HG03064 (cell line): Measurements from ENCODE around the gene C9orf50.
"Not testable (repeated sequence)": the region's sequence is repeated elsewhere in the genome, so short reads cannot be mapped to it uniquely, and the experiment has no call there.

Experiments
- ATAC-seq: cut with Tn5 transposase; IDR thresholded peaks from one replicate; pipeline ENCODE4 v1.9.1; 2021; ENCODE audit warnings: low read depth; ENCODE audit not compliant: unreplicated experiment

The C9orf50 gene

GRCh38 chr9:129595311-129595741, 25.6 kb downstream of the C9orf50 start:
- no peak for ATAC-seq

DNA sequence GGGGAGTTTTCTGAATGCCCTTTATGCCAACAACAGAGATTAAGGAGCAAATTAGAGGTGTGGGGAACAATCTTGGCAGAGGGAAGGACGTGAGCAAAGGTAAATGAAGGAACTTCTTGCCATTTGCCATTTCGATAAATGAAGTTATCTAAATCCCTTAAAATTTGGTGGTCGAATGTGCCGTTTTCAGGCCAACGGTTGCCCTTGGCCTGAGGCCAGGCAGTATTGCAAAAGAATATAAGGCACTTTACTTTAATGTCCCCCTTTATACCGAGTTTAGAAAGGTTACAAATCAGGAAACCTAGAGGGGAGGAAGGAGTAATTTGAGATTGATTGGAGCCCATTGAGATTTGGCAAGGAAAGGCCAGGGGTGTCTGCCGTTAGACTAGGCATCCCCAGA, 26.3 kb downstream of the C9orf50 start:
- no peak for ATAC-seq

- not testable (repeated sequence) for ATAC-seq
Measured at GRCh38 chr9:129592790-129593189, 28.1 kb downstream of the C9orf50 start.

DNA sequence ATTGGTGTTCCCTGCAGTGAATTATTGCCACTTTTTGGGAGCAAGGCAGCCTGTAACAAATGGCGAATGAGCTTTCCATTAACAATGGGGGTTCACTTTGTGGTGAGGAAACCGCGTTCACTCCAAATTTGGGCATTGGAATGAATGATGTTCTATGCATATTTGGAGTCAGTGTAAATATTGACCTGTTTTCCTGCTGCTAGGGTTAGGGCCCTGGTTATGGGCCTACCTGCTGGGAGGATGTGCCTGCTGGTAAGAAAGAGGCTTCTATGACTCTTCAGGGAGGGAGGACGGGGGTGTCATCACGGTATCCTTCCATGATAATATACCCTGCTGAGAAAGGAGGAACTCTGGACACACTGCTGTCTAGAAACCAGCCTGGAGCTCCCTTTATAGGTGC, 29.0 kb downstream of the C9orf50 start:
- no peak for ATAC-seq

- ATAC-seq, result no peak
Measured at GRCh38 chr9:129590466-129590865, 30.4 kb downstream of the C9orf50 start.

DNA sequence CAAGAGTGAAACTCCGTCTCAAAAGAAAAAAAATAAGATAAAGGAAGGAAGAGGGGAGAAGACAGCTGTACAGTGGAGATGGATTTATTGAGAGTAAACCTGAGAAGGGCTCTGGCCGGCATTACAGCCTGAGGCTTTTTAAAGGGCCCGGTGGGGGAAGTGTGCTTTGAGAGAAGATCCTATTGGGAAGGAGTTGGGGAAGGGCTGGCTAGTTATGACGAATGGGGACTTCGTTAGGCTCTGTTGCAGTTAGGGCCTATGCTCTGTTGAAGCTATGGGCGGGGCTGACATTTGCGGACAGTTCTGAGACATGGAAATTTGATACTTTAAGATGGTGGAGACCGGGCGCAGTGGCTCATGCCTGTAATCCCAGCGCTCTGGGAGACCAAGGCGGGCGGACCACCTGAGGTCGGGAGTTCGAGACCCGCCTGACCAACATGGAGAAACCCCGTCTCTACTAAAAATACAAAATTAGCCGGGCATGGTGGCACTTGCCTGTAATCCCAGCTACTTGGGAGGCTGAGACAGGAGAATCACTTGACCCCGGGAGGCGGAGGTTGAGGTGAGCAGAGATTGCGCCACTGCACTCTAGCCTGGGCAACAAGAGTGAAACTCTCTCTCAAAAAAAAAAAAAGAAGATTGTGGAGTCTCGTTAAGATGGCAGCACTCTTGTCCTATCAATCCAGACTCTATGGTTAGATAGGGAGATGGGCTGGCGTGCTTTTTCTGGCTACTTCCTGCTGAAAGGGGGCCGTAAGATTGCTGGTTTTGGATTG, 33.2 kb downstream of the C9orf50 start:
- no peak for ATAC-seq

DNA sequence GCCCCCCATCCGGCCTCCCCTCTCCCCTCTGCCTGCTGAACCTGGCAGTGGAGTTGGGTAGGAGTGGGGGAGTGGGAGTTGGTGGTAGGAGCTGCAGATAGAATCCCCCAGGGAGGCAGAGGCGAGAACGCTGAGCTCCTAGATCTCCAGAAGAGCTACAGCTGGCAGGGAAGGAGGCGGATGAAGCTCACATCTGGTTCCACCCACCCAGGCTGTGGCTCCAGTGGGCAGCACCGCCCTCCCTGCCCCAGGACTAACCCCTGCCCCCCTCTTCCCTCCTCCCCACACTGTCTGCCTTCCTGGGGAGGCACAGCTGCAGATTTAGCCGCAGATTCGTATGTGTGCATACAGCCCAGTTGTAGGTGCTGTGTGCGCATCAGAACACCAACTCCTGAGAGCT, 34.2 kb downstream of the C9orf50 start:
- ATAC-seq, result no peak

DNA sequence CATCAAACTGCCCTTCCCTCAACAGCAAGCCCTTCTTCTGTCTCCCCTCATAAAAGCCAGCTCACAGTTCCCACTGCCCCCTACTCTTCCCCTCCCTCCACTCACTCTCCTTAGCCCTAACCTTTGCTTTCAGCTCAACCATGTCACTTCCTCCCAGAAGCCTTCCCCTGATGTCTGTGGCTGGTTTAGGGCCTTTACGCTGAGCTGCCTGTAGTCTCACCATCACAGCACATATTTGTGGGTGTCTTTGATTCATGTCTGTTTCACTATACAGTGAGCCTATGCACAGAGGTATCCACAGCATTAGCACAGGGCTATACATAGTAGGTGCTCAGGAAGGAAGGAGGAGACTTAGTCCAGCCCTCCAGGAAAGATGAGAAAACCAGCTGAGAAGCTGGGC, 34.7 kb downstream of the C9orf50 start:
- ATAC-seq, result no peak

- no peak for ATAC-seq
Measured at GRCh38 chr9:129585352-129585751, 35.5 kb downstream of the C9orf50 start.

DNA sequence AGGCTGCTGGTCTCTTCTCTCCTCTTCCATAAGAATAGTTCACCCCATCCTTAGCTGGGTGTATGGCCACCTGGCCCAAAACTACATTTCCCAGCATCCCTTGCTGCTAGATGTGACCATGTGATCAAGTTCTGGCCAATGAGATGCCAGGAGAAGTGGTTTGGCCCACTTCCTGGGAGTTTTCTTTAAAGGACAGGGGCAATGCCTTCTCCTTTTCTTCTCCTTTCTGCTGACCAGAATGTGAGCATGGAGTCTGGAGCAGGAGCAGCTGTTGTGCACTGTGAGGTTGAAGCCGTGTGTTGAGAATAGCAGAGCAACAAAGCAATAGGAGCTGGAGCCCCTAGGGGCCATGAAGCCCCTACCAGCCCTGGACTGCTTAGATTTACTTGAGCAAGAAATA, 36.8 kb downstream of the C9orf50 start:
- no peak for ATAC-seq

DNA sequence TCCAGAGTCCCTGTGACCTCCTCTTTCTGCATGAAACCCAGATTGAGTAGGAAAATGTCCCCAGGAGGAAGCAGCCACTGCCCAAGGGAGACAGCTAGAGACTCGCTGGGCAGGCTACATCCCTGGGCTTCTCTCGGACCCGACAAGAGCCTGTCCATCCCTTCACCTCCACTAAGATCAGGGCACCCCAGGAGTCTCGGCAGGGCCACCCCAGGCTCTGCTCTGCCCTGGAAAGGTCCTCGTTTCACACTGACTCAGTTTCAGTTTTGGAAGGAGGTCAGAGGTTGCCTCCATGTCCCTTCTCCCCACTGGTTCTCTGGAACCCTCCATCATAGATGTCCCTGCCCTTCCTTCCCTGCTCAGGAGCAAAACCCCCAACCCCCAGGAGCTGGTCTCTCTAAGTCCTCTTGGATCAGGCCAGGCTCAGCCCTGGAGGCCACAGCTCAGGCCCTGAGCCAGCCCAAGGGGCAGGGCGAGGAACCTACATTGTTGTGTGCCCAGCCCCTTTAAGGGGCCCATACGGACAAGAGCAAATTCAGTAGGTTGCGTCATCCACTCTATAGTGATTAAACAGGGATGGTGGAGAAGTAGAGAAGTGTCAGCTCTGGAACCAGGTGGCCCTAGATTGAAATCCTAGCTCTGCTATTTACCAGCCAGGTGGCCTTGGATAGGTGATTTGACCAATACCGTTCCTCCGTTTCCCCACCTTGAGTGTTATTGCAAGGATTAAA, 37.4 kb downstream of the C9orf50 start:
- ATAC-seq, result no peak

DNA sequence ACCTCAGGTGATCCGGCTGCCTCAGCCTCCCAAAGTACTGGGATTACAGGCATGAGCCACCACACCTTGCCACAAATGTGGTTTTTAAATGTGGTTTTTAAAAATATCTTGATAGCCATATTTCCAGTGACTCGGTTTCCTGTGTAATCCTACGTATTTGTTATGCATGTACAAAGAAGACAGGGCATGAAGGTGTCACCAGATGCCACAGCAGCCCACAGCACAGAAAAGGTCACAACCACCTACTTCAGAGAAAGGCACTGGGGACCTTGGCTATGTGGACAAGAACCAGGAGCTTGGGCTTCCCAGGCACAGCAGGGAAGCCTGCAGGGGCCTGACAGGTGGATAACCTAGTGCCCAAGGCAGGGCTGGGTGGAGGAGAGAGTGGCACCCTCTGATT, 38.0 kb downstream of the C9orf50 start:
- no peak for ATAC-seq

GRCh38 chr9:129581505-129582189, 39.3 kb downstream of the C9orf50 start:
- ATAC-seq, result no peak

GRCh38 chr9:129580211-129580915, 40.5 kb downstream of the C9orf50 start:
- no peak for ATAC-seq

DNA sequence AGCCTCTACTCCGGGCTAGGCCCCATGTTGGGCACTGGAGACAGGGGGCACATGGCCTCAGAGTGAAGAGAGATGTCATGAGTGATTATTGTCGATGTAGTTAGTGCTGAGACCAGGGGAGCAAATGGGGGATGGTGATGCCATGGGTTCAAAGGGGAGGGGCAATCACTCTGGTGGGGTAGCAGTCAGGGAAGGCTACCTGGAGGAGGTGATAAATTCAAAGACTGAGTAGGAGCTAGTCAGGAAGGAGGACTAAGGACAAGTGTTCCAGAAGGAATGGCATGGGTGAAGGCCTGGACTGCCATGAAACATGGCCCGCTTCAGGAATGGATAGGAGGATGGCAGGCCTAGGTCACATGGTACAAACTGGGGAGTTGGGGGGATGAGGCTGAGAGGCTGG, 41.6 kb downstream of the C9orf50 start:
- ATAC-seq, result no peak

DNA sequence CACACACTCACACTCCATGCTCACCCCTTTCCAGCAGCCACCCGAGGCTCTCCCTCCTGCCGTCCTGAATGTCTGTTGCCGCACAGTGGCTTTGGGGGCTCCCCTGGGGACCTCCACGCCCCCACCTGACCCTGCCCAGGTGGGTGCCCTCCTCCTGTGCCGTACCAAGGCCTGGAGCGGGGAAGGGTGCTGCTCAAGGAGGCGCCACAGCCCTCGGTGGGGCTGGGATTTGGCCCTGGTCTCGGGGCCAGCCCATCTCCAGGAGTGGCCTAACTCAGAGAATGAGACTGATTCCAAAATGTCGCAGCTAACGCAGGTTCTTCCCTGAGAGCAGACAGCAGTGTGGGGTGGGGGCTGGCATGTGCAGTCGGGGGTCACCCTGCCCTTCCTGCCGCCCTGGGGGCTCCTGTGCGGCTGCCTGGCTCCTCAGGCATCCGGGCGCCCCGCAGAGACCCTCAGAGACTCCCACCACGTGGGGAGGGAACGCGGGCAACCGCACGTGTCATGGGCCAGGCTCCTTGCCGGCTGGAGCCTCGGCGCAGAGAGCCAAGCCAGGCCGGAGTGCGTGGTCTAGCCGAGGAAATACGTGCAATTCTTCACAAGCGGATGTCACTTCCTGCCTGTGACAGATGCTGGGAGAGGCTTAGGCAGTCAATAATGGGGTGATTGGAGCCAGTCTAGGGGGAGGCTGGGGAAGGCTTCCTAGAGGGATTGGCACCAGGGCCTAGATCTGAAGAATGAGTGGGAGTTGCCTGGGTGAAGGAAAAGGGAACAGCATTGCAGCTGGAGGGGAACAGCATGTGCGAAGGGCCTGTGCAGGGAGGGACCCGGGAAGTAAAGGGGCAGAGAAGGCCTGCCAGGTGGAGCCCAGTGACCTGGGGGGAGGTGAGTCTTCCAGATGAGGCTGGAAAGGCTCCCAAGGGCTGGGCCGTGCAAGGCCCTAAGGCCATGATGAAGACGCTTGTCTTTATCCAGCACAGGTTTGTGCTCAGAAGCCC, 44.1 kb downstream of the C9orf50 start:
- ATAC-seq, result no peak

GRCh38 chr9:129575818-129576217, 45.1 kb downstream of the C9orf50 start:
- no peak for ATAC-seq

DNA sequence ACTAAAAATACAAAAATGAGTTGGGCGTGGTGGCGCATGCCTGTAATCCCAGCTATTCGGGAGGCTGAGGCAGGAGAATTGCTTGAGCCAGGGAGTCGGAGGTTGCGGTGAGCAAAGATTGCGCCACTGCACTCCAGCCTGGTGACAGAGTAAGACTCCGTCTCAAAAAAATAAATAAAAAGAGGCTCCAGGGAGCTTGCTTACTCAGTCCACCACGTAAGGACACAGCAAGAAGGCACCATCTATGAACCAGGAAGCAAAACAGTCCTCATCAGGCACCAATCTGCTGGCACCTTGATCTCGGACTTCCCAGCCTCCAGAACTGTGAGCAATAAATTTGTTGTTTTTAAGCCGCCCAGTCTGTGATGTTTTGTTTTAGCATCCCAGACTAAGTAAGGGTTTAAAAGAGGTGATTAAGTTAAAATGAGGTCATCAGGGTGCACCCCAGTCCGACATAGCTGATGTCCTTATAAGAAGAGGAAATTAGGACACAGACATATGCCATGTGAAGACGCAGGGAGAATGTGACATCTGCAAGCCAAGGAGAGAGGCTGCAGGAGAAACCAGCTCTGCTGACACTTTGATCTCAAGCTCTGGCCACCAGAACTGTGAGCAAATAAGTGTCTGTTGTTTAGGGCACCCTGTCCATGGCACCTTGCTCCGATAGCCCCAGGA, 45.9 kb downstream of the C9orf50 start:
- ATAC-seq, result no peak

DNA sequence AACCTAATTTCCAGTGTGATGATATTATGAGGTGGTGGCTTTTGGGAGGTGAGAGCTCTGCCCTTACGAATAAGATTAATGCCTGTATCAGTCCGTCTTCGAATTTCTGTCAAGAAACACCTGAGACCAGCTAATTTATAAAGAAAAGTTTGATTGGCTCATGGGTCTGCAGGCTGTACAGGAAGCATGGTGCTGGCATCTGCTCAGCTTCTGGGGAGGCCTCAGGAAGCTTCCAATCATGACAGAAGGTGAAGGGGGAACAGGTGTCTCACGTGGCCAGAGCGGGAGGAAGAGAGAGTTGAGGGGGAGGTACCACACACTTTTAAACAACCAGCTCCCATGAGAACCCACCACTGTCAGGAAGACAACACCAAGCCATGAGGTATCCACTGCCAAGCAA, 46.9 kb downstream of the C9orf50 start:
- ATAC-seq, result no peak
